MCF 10A (cell line): ENCODE data around the gene DRAXIN. TPM values are rescaled to one million over a fixed set of nuclear protein-coding genes. Genes with fewer than 3 reads are reported as not detected.

Experiments used
- BruUV-seq: library from RNA; stranded (reverse); fragments of 400-500 nt; replicated peaks from 2 replicates; lab custom pipeline; 2021; lab: Mats Ljungman, UMichigan
- CTCF ChIA-PET: fragments of 300-600 bp; sonication (Branson Sonifier 250); formaldehyde crosslinking; extraction: SDS; loops from one replicate; lab custom pipeline; 2021; ENCODE audit warnings: antibody characterized with exemption, inconsistent platforms; lab: Yijun Ruan, JAX
- POLR2A ChIA-PET: fragments of 300-600, 350-650 bp; sonication (Branson Sonifier 250); formaldehyde crosslinking; extraction: SDS; loops from one replicate; lab custom pipeline; 2020; ENCODE audit warnings: antibody characterized with exemption, inconsistent platforms; lab: Yijun Ruan, JAX
- DNase-seq: peaks from one replicate; pipeline ENCODE4 v3.0.0-alpha.2; 2018; ENCODE audit not compliant: unreplicated experiment
- H3K27ac Mint-ChIP-seq: one replicate; pipeline ENCODE4 v1.8.0; 2022; ENCODE audit warnings: mild to moderate bottlenecking, low read depth, mixed read lengths; ENCODE audit not compliant: unreplicated experiment
- H3K27me3 Mint-ChIP-seq: one replicate; pipeline ENCODE4 v1.8.0; 2022; ENCODE audit warnings: mixed read lengths; ENCODE audit not compliant: insufficient read depth, unreplicated experiment
- H3K36me3 Mint-ChIP-seq: one replicate; pipeline ENCODE4 v1.8.0; 2022; ENCODE audit warnings: mild to moderate bottlenecking, moderate library complexity, mixed read lengths; ENCODE audit not compliant: insufficient read depth, unreplicated experiment
- H3K4me1 Mint-ChIP-seq: one replicate; pipeline ENCODE4 v1.8.0; 2022; ENCODE audit warnings: mixed read lengths; ENCODE audit not compliant: insufficient read depth, unreplicated experiment
- H3K4me3 Mint-ChIP-seq: one replicate; pipeline ENCODE4 v1.8.0; 2022; ENCODE audit warnings: mild to moderate bottlenecking, moderate library complexity, mixed read lengths; ENCODE audit not compliant: unreplicated experiment
- H3K9me3 Mint-ChIP-seq: one replicate; pipeline ENCODE4 v1.8.0; 2022; ENCODE audit warnings: mixed read lengths; ENCODE audit not compliant: unreplicated experiment
- CTCF ChIP-seq: fragments of 200-600 bp; IDR thresholded peaks from one replicate; pipeline ENCODE4 v1.8.0; 2022; ENCODE audit warnings: antibody characterized with exemption, mild to moderate bottlenecking; ENCODE audit not compliant: unreplicated experiment
- intact Hi-C: fragments of 100-400 bp; cut with micrococcal nuclease; formaldehyde crosslinking; loops from 2 replicates; pipeline ENCODE4 v1.14.1; 2022
- total RNA-seq: library from RNA; stranded (reverse); gene quantifications from 2 replicates; pipeline ENCODE4 v1.2.3, GENCODE V29; 2022

Gene DRAXIN
- total RNA-seq, 1 experiment from 2014 or later: 0.07 TPM

- Mint-ChIP-seq H3K27me3 (no peaks in the 10 kb centered on the region), H3K36me3 (no peaks in the 10 kb centered on the region), H3K27ac (peak within 1 kb of the TSS; percentile 79), H3K9me3 (no peaks in the 10 kb centered on the region), H3K4me1 (peaks cover 5% of the 10 kb centered on the region), H3K4me3 (peak within 1 kb of the TSS; percentile 88)
- POLR2A ChIA-PET: interaction anchor here (0.6 to 3.8 kb wide), 10 partner anchors 9 to 419 kb away, joined by 3 to 17 read pairs (median 5); partner anchors contain the start of genes AGTRAP, CLCN6, FBXO2 and FBXO44
- TF ChIP-seq CTCF: no peak
- DNase-seq: peak; percentile 81
- CTCF ChIA-PET: interaction anchor here (0.7 to 2.8 kb wide), 5 partner anchors 17 to 653 kb away, joined by 3 to 13 read pairs (median 3); partner anchors contain the start of gene FBXO6
- intact Hi-C loops: loop anchor here (2.0 kb wide), 1 partner anchor 16 kb away; the partner anchor contains the start of gene FBXO6
- BruUV-seq: no TSS peak
Measured at GRCh38 chr1:11681071-11681771, 10.3 kb upstream of the DRAXIN start, which contains the start of gene MAD2L2. Gene MAD2L2, minus strand, starts transcription at chr1:11681148. Its CDS starts 547 bp downstream, at chr1:11680601.

GRCh38 chr1:11682287-11682771 lies 9.2 kb upstream of the DRAXIN start:
- no peaks in the 10 kb centered on the region for H3K9me3 Mint-ChIP-seq
- H3K4me1 Mint-ChIP-seq: peaks cover 5% of the 10 kb centered on the region
- BruUV-seq: no TSS peak
- ChIA-PET CTCF (interaction anchor here (0.6 to 2.8 kb wide), 4 partner anchors 19 to 88 kb away, joined by 3 to 13 read pairs (median 8); partner anchors contain the start of gene FBXO6), POLR2A (interaction anchor here (0.6 to 3.8 kb wide), 12 partner anchors 8 to 456 kb away, joined by 3 to 17 read pairs (median 4); partner anchors contain the start of genes AGTRAP, CLCN6, FBXO2 and FBXO6)
- no peak overlapping the region for H3K27ac Mint-ChIP-seq
- no peaks in the 10 kb centered on the region for H3K27me3 Mint-ChIP-seq
- no peaks in the 10 kb centered on the region for H3K36me3 Mint-ChIP-seq
- no peak for DNase-seq
- TF ChIP-seq CTCF: no peak
- intact Hi-C loops: no loop called here
- peak overlapping the region; percentile 88 for H3K4me3 Mint-ChIP-seq

- ChIA-PET CTCF (interaction anchor here (0.5 to 2.8 kb wide), 5 partner anchors 19 to 55 kb away, joined by 3 to 13 read pairs (median 7); partner anchors contain the start of gene FBXO6), POLR2A (interaction anchor here (0.6 to 3.8 kb wide), 9 partner anchors 10 to 456 kb away, joined by 3 to 17 read pairs (median 3); partner anchors contain the start of genes CLCN6, FBXO2, FBXO6 and MTHFR)
- no peak overlapping the region for H3K27ac Mint-ChIP-seq
- DNase-seq: no peak
- TF ChIP-seq CTCF: no peak
- BruUV-seq: no TSS peak
- H3K9me3 Mint-ChIP-seq: no peaks in the 10 kb centered on the region
- no peak overlapping the region for H3K4me3 Mint-ChIP-seq
- H3K4me1 Mint-ChIP-seq: peaks cover 5% of the 10 kb centered on the region
- H3K36me3 Mint-ChIP-seq: no peaks in the 10 kb centered on the region
- intact Hi-C loops: no loop called here
- H3K27me3 Mint-ChIP-seq: no peaks in the 10 kb centered on the region
Measured at GRCh38 chr1:11682799-11683198, 8.7 kb upstream of the DRAXIN start.

- ChIA-PET POLR2A (interaction anchor here (1.3 kb wide), 1 partner anchor 122 kb away, joined by 4 read pairs; the partner anchor contains the start of genes CLCN6 and MTHFR), CTCF (interaction anchor here (0.6 to 2.7 kb wide), 2 partner anchors 17 to 20 kb away, joined by 3 to 13 read pairs; partner anchors contain the start of gene FBXO6)
- H3K36me3 Mint-ChIP-seq: no peaks in the 10 kb centered on the region
Measured at GRCh38 chr1:11684070-11684469, 7.4 kb upstream of the DRAXIN start.

More at GRCh38 chr1:11684070-11684469, 7.4 kb upstream of the DRAXIN start:
- intact Hi-C loops: no loop called here
- H3K4me1 Mint-ChIP-seq: peaks cover 5% of the 10 kb centered on the region
- H3K4me3 Mint-ChIP-seq: no peak overlapping the region
- H3K27ac Mint-ChIP-seq: no peak overlapping the region
- BruUV-seq: no TSS peak
- no peak for DNase-seq
- no peaks in the 10 kb centered on the region for H3K9me3 Mint-ChIP-seq
- no peaks in the 10 kb centered on the region for H3K27me3 Mint-ChIP-seq
- no peak for TF ChIP-seq CTCF
